Activated T-helper 9 cell treated with anti-CD3 and anti-CD28 coated beads, Interleukin-2, amount 50 U/mL, for 16 hours (primary cell): Measurements from ENCODE around the gene SOAT1.
"Not testable (repeated sequence)": the region's sequence is repeated elsewhere in the genome, so short reads cannot be mapped to it uniquely, and the experiment has no call there.

Experiments
- DNase-seq: peaks from one replicate; pipeline ENCODE4 v3.0.0-alpha.2; 2020; ENCODE audit warnings: low read depth

Gene SOAT1

GRCh38 chr1:179293340-179294327 lies at the start of gene SOAT1:
Gene SOAT1 (plus strand): TSS chr1:179293797. CDS start chr1:179302685, 8,888 bp downstream.
- DNase-seq, result peak; percentile 88

GRCh38 chr1:179245426-179245825 lies 48.2 kb upstream of the SOAT1 start:
- not testable (repeated sequence) for DNase-seq

- no peak for DNase-seq
Observed at GRCh38 chr1:179247923-179248322, 45.7 kb upstream of the SOAT1 start.

GRCh38 chr1:179251675-179252074 lies 41.9 kb upstream of the SOAT1 start:
- no peak for DNase-seq

GRCh38 chr1:179252606-179253005 lies 41.0 kb upstream of the SOAT1 start:
- DNase-seq, result no peak

GRCh38 chr1:179253286-179253972 lies 40.2 kb upstream of the SOAT1 start:
- no peak for DNase-seq

- no peak for DNase-seq
Observed at GRCh38 chr1:179262183-179262582, 31.4 kb upstream of the SOAT1 start.

- DNase-seq, result no peak
Observed at GRCh38 chr1:179263121-179263520, 30.5 kb upstream of the SOAT1 start.

- DNase-seq, result no peak
Observed at GRCh38 chr1:179264507-179264906, 29.1 kb upstream of the SOAT1 start.

- DNase-seq, result no peak
Observed at GRCh38 chr1:179269071-179269470, 24.5 kb upstream of the SOAT1 start.

GRCh38 chr1:179274424-179274823 lies 19.2 kb upstream of the SOAT1 start:
- not testable (repeated sequence) for DNase-seq

GRCh38 chr1:179278920-179279319 lies 14.7 kb upstream of the SOAT1 start:
- no peak for DNase-seq

GRCh38 chr1:179283992-179284391 lies 9.6 kb upstream of the SOAT1 start:
- no peak for DNase-seq

- DNase-seq, result no peak
Observed at GRCh38 chr1:179287946-179288345, 5.7 kb upstream of the SOAT1 start.

GRCh38 chr1:179288977-179289376 lies 4.6 kb upstream of the SOAT1 start:
- DNase-seq, result no peak

GRCh38 chr1:179295164-179295755 lies 1.7 kb downstream of the SOAT1 start:
- DNase-seq, result no peak

GRCh38 chr1:179296356-179297104 lies 2.9 kb downstream of the SOAT1 start:
- DNase-seq, result no peak

- no peak for DNase-seq
Observed at GRCh38 chr1:179297105-179297378, 3.4 kb downstream of the SOAT1 start.

- no peak for DNase-seq
Observed at GRCh38 chr1:179298952-179299351, 5.4 kb downstream of the SOAT1 start.

GRCh38 chr1:179300112-179300511 lies 6.5 kb downstream of the SOAT1 start:
- no peak for DNase-seq

GRCh38 chr1:179302070-179302469 lies 8.5 kb downstream of the SOAT1 start:
- no peak for DNase-seq

- no peak for DNase-seq
Observed at GRCh38 chr1:179303200-179303785, 9.7 kb downstream of the SOAT1 start.
